Duodenal mucosa (tissue), 2 donors: ENCODE results near the gene MRPL1.
"Not testable (repeated sequence)": the region's sequence is repeated elsewhere in the genome, so short reads cannot be mapped to it uniquely, and the experiment has no call there.

Experiments used
- H3K27ac ChIP-seq: one replicate; pipeline ENCODE4 v1.7.0; 2013; ENCODE audit warnings: low read depth, low read length
- H3K27me3 ChIP-seq, 2 donors: one replicate each; pipeline ENCODE4 v1.7.0; 2013; ENCODE audit warnings: low read length in 2 of 2, control low read depth in 1 of 2; ENCODE audit not compliant: insufficient read depth in 2 of 2, control insufficient read depth in 1 of 2
- H3K36me3 ChIP-seq, 2 donors: one replicate each; pipeline ENCODE4 v1.7.0; 2013; ENCODE audit warnings: low read length in 2 of 2, control low read depth in 1 of 2; ENCODE audit not compliant: insufficient read depth in 2 of 2, control insufficient read depth in 1 of 2
- H3K4me1 ChIP-seq, 2 donors: one replicate each; pipeline ENCODE4 v1.7.0; 2013; ENCODE audit warnings: low read length in 2 of 2, control low read depth in 1 of 2; ENCODE audit not compliant: insufficient read depth in 2 of 2, control insufficient read depth in 1 of 2
- H3K4me3 ChIP-seq, 2 donors: one replicate each; pipeline ENCODE4 v1.7.0; 2013; ENCODE audit warnings: low read length in 2 of 2, low read depth in 1 of 2
- H3K9ac ChIP-seq, 2 donors: one replicate each; pipeline ENCODE4 v1.7.0; 2013; ENCODE audit warnings: low read length in 2 of 2, low read depth in 1 of 2
- H3K9me3 ChIP-seq, 2 donors: one replicate each; pipeline ENCODE4 v1.7.0; 2013; ENCODE audit warnings: low read length in 2 of 2, control low read depth in 1 of 2; ENCODE audit not compliant: control insufficient read depth in 1 of 2

MRPL1 gene

GRCh38 chr4:77960367-77960766 lies 97.7 kb downstream of the MRPL1 start:
- Histone ChIP-seq H3K36me3 (no peaks in the 10 kb centered on the region), H3K4me1 (no peaks in the 10 kb centered on the region), H3K4me3 (no peak overlapping the region), H3K27me3 (no peaks in the 10 kb centered on the region), H3K9ac (no peak overlapping the region), H3K9me3 (no peaks in the 10 kb centered on the region), H3K27ac (no peak overlapping the region)

GRCh38 chr4:77963004-77963403 lies 100.4 kb downstream of the MRPL1 start:
- Histone ChIP-seq H3K36me3 (no peaks in the 10 kb centered on the region), H3K9me3 (no peaks in the 10 kb centered on the region), H3K9ac (no peak overlapping the region)

GRCh38 chr4:77973657-77974056 lies 111.0 kb downstream of the MRPL1 start:
- not testable (repeated sequence) for H3K36me3 ChIP-seq, H3K27ac ChIP-seq, H3K9ac ChIP-seq, H3K9me3 ChIP-seq, H3K4me3 ChIP-seq, H3K4me1 ChIP-seq, H3K27me3 ChIP-seq

More at GRCh38 chr4:77963004-77963403, 100.4 kb downstream of the MRPL1 start:
- H3K27ac ChIP-seq = no peak overlapping the region
- H3K27me3 ChIP-seq = no peaks in the 10 kb centered on the region
- H3K4me3 ChIP-seq = no peak overlapping the region
- no peaks in the 10 kb centered on the region for H3K4me1 ChIP-seq

GRCh38 chr4:77982900-77983540 lies 120.4 kb downstream of the MRPL1 start:
- H3K9me3 ChIP-seq, H3K4me3 ChIP-seq, H3K9ac ChIP-seq: not testable (repeated sequence)

GRCh38 chr4:77983612-77984311 lies 121.1 kb downstream of the MRPL1 start:
- H3K27me3 ChIP-seq, H3K36me3 ChIP-seq, H3K9ac ChIP-seq, H3K4me1 ChIP-seq, H3K9me3 ChIP-seq, H3K4me3 ChIP-seq, H3K27ac ChIP-seq: not testable (repeated sequence)

More at GRCh38 chr4:77982900-77983540, 120.4 kb downstream of the MRPL1 start:
- H3K36me3 ChIP-seq, H3K4me1 ChIP-seq, H3K27me3 ChIP-seq, H3K27ac ChIP-seq: not testable (repeated sequence)

GRCh38 chr4:77989968-77990367 lies 127.3 kb downstream of the MRPL1 start:
- Histone ChIP-seq H3K9me3 (no peaks in the 10 kb centered on the region), H3K9ac (no peak overlapping the region), H3K4me1 (no peaks in the 10 kb centered on the region), H3K27ac (no peak overlapping the region), H3K36me3 (no peaks in the 10 kb centered on the region), H3K4me3 (no peak overlapping the region), H3K27me3 (no peaks in the 10 kb centered on the region)

- Histone ChIP-seq H3K36me3 (no peaks in the 10 kb centered on the region), H3K9ac (no peak overlapping the region), H3K4me1 (no peaks in the 10 kb centered on the region), H3K27me3 (no peaks in the 10 kb centered on the region), H3K9me3 (no peaks in the 10 kb centered on the region), H3K4me3 (no peak overlapping the region), H3K27ac (no peak overlapping the region)
These were observed 127.8 kb downstream of the MRPL1 start for GRCh38 chr4:77990456-77990855.

GRCh38 chr4:77990904-77991358 lies 128.3 kb downstream of the MRPL1 start:
- Histone ChIP-seq H3K4me1 (no peaks in the 10 kb centered on the region), H3K36me3 (no peaks in the 10 kb centered on the region), H3K27me3 (no peaks in the 10 kb centered on the region), H3K27ac (no peak overlapping the region), H3K9ac (no peak overlapping the region), H3K9me3 (no peaks in the 10 kb centered on the region), H3K4me3 (no peak overlapping the region)

- no peak overlapping the region for H3K27ac ChIP-seq
- H3K27me3 ChIP-seq = no peaks in the 10 kb centered on the region
- H3K4me1 ChIP-seq = no peaks in the 10 kb centered on the region
- no peaks in the 10 kb centered on the region for H3K9me3 ChIP-seq
- H3K36me3 ChIP-seq = no peaks in the 10 kb centered on the region
- H3K9ac ChIP-seq = no peak overlapping the region
- H3K4me3 ChIP-seq = no peak overlapping the region
These were observed 130.0 kb downstream of the MRPL1 start for GRCh38 chr4:77992581-77992980.

GRCh38 chr4:77994194-77994721 lies 131.6 kb downstream of the MRPL1 start:
- Histone ChIP-seq H3K4me3 (no peak overlapping the region), H3K27me3 (no peaks in the 10 kb centered on the region), H3K27ac (no peak overlapping the region)

More at GRCh38 chr4:77994194-77994721, 131.6 kb downstream of the MRPL1 start:
- Histone ChIP-seq H3K36me3 (no peaks in the 10 kb centered on the region), H3K9me3 (no peaks in the 10 kb centered on the region), H3K9ac (no peak overlapping the region), H3K4me1 (no peaks in the 10 kb centered on the region)
